GM19099 (cell line): ENCODE measurements around the gene MLNR.

Experiments
- POLR2A ChIP-seq: IDR thresholded peaks from 3 replicates; pipeline ENCODE4 v1.6.1; 2011; ENCODE audit warnings: low read depth; ENCODE audit not compliant: insufficient read length; ENCODE audit errors: extremely low read depth

MLNR gene

GRCh38 chr13:49220036-49220855 lies at the start of gene MLNR:
Gene MLNR (plus strand): TSS chr13:49220338. CDS start chr13:49220338, 0 bp downstream.
- no peak for TF ChIP-seq POLR2A

GRCh38 chr13:49171359-49171758 lies 48.8 kb upstream of the MLNR start:
- TF ChIP-seq POLR2A = no peak

GRCh38 chr13:49183672-49184325 lies 36.3 kb upstream of the MLNR start:
- no peak for TF ChIP-seq POLR2A

- no peak for TF ChIP-seq POLR2A
These were observed 35.5 kb upstream of the MLNR start for GRCh38 chr13:49184621-49185020.

- no peak for TF ChIP-seq POLR2A
These were observed 34.9 kb upstream of the MLNR start for GRCh38 chr13:49185264-49185663.

GRCh38 chr13:49190901-49191300 lies 29.2 kb upstream of the MLNR start:
- TF ChIP-seq POLR2A = no peak

- TF ChIP-seq POLR2A = no peak
These were observed 13.5 kb upstream of the MLNR start for GRCh38 chr13:49206641-49207040.

GRCh38 chr13:49208619-49209018 lies 11.5 kb upstream of the MLNR start:
- no peak for TF ChIP-seq POLR2A

- no peak for TF ChIP-seq POLR2A
These were observed 10.0 kb upstream of the MLNR start for GRCh38 chr13:49210114-49210513.

- no peak for TF ChIP-seq POLR2A
These were observed 9.5 kb upstream of the MLNR start for GRCh38 chr13:49210669-49211068.

GRCh38 chr13:49213539-49213938 lies 6.6 kb upstream of the MLNR start:
- no peak for TF ChIP-seq POLR2A

- TF ChIP-seq POLR2A = no peak
These were observed 5.9 kb upstream of the MLNR start for GRCh38 chr13:49213997-49214916.

GRCh38 chr13:49214917-49215376 lies 5.2 kb upstream of the MLNR start:
- TF ChIP-seq POLR2A = no peak

- TF ChIP-seq POLR2A = no peak
These were observed 3.8 kb upstream of the MLNR start for GRCh38 chr13:49216334-49216733.

- no peak for TF ChIP-seq POLR2A
These were observed 2.1 kb upstream of the MLNR start for GRCh38 chr13:49217962-49218492.
